ENCODE data around the gene SEC16A.

Gene SEC16A, protein sequence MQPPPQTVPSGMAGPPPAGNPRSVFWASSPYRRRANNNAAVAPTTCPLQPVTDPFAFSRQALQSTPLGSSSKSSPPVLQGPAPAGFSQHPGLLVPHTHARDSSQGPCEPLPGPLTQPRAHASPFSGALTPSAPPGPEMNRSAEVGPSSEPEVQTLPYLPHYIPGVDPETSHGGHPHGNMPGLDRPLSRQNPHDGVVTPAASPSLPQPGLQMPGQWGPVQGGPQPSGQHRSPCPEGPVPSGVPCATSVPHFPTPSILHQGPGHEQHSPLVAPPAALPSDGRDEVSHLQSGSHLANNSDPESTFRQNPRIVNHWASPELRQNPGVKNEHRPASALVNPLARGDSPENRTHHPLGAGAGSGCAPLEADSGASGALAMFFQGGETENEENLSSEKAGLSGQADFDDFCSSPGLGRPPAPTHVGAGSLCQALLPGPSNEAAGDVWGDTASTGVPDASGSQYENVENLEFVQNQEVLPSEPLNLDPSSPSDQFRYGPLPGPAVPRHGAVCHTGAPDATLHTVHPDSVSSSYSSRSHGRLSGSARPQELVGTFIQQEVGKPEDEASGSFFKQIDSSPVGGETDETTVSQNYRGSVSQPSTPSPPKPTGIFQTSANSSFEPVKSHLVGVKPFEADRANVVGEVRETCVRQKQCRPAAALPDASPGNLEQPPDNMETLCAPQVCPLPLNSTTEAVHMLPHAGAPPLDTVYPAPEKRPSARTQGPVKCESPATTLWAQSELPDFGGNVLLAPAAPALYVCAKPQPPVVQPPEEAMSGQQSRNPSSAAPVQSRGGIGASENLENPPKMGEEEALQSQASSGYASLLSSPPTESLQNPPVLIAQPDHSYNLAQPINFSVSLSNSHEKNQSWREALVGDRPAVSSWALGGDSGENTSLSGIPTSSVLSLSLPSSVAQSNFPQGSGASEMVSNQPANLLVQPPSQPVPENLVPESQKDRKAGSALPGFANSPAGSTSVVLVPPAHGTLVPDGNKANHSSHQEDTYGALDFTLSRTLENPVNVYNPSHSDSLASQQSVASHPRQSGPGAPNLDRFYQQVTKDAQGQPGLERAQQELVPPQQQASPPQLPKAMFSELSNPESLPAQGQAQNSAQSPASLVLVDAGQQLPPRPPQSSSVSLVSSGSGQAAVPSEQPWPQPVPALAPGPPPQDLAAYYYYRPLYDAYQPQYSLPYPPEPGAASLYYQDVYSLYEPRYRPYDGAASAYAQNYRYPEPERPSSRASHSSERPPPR (N-terminal part only)

DNA sequence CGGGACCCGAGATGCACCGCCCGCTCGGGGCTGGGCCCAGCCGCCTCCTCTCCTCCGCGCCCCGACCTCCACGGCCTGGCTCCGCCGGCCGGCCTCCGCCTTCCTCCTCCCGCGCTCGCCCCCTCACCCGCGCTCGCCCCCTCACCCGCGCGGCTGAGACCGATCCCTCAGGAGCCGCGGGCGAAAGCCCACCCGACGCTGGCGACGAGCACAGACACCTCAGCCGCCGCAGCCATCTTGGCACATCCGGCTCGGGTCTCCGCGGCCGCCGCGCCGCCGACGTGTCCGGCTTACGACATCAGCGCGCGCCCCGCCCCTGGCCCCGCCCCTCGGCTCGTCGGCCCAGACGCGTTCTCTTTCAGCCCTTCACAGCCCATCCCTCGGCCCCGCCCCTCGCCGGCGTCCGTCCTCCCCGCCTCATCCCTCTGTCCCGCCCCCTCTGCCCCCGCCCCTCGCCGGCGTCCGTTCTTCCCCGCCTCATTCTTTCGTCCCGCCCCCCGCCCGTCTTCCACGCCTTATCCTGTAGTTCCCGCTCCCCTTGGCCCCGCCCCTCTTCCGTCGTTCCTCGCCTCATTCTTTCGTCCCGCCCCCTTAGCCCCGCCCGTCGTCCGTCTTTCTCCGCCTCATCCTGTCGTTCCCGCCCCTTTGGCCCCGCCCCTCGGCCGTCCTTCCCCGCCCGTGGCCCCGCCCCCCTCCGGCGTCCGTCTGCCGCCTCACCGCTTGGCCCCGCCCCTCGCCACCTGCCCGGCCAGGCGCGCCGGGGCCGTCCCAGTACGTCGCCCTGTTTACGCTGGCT, at the start of gene SEC16A:
Gene SEC16A (minus strand): TSS at position 248 of the 796 bp plus-strand sequence. CDS start 5,425 bp downstream, outside the sequence.
- DNase-seq = peak; percentile 100

DNA sequence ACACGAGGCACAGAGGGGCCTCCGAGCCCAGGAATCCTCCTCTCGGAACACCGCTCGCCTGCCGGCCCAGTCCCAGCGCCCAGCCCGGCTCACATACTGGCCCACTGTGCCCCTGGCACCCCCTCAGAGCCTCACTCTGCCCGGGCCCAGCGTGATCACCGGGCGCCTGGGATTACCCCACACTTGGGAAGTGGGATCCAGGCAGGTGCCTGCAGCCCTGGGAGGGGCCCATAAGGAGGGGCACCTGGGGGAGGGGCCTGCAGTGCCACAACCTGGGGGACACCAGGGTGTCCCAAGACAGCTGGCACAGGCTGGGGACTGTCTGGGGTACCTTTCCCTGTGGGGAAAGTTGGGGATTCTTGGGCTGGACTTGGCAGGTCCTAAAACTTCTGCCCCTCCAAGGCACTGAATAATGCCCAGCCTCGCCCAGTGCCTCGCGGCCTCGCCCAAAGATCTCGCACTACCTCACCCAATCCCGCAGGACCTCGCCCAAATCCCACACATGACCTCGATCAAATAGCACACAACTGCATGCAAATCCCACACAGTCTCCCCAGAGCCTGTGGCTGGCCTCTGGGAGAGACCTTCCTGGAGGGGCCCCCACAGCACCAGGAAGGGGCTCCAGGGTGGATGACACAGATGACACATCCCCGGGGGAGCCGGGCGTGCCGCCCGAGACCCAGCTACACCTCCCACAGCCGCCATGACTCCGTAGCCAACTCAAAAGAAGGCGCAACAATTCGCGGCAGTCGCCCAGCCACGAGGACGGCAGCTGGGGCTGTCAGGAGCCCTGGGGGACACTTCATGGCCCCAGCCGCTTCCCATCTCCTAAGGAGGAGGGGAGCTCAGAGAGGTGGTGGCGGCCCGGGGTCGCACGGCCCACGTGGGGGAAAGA, 49.3 kb upstream of the SEC16A start:
- DNase-seq = no peak

DNA sequence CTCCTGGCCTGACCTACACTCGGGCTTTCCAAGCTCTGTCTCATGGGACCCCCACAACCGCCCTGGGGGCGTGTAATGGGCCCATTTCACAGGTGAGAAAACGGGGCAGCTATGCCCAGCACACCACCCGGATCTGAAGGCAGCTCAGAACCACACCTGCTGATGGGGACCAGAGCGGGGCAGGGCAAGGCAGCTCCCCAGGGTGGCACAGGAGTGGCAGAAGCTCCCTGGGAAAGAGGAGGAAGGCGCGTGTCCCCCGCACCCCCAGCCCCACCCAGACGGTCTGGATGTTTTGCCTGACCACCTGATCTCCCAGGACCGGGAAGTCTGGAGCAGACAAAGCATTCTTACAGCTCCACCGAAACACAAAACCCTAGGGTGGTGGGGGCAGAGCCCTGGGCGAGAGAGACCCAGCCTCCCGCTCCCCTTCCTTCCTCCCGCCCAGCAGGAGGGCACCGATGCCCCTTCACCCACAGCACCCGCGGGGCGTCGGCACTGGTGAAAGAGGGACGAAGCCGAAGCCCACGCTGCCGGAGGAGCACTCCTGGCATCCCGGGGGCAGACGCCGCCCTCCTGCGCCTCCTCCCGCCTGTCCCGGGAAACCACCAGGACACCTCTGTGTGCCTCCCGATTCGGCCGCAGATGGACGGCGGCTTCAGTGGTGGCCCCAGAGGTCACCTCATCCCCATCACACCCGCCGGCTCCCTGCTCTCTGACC, 48.5 kb upstream of the SEC16A start:
- DNase-seq = no peak

- DNase-seq = no peak
Measured at GRCh38 chr9:136530461-136531089, 47.7 kb upstream of the SEC16A start.

DNA sequence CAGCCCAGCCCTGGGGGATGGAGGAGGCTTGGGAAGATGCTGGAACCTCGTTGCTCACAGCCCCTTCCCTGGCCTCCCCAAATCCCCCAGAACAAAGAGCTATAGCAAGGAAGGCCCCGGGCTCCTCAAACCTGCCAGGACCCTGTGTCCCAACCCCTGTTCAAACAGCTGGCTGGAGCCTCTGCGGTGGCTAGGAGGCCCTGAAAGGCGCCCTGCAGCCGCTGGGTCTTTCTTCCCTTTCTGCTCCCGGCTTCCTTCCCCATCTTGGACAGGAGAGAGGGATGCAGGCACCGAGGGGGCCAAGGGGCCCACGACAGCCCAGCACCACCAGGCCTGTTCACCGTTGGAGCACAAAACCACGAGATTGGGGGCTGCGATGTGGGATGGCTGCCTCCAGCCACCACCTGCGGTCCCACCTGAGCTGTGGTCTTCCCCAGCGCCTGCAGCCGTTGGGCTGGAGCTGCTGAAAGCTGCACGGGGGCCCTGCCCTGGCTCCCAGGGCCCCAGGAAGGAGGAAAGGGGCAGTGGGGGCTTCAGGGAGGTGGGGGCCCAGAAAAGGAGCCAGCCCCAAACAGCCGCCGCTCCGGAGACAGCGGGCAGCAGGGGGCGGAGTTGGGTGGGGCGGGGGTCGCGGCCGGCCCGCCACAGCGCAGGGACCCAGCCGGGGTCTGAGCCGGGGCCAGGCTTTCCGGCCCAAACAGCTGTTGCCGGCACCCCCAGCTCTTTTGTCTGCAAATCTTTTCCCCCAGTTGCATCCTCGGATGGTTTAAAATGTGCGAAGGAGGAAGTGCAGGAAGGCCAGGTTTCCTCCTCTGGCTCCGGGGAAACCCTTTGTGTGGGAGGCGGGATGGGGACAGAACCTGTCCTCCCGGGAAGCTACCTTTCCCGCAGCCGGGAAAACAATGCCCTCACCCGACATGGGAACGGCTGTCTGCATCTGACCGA, 46.9 kb upstream of the SEC16A start:
- DNase-seq = no peak

- no peak for DNase-seq
Measured at GRCh38 chr9:136528716-136529341, 46.0 kb upstream of the SEC16A start.

GRCh38 chr9:136527721-136528710, 45.2 kb upstream of the SEC16A start:
- DNase-seq = peak; percentile 63

DNA sequence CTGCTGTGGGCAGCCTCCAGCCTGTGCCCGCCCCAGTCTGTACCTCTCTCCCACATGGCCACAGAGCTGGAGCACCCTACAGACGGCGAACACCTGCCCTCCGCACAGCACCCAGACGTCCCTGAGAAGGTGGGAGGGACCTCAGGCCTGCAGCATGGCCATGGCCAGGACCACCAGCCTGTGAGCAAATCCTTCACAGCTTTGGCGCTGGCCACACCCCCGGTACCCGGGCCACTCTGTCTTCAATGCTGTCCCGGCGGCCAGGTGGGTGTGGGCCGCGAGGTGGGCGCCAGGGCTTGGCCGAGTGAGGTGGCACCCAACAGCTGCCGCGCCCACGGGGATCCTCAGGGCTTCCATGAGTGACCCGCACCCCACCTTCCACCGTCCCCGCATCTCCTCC, 44.3 kb upstream of the SEC16A start:
- no peak for DNase-seq

DNA sequence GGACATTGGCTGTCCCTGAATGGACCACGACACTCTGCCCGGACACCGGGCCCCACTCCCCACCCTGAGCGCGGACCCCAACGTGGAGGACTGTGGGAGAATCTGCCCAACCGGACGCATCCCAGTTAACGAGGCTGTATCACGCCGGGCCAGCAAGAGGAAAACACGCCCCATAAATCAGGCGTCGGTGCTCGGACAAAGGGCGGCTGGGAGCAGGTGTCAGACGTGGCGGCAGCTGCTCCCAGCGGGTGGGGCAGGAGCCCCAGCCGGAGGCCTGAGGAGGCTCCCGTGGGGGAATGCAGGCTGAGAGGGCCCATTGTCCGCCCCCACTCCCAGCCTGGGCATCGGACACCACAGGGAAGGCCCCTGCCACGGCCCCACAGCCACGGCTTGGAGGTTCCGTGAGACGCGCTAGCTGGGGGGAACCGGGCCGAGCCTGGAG, 43.8 kb upstream of the SEC16A start:
- DNase-seq = peak; percentile 79

DNA sequence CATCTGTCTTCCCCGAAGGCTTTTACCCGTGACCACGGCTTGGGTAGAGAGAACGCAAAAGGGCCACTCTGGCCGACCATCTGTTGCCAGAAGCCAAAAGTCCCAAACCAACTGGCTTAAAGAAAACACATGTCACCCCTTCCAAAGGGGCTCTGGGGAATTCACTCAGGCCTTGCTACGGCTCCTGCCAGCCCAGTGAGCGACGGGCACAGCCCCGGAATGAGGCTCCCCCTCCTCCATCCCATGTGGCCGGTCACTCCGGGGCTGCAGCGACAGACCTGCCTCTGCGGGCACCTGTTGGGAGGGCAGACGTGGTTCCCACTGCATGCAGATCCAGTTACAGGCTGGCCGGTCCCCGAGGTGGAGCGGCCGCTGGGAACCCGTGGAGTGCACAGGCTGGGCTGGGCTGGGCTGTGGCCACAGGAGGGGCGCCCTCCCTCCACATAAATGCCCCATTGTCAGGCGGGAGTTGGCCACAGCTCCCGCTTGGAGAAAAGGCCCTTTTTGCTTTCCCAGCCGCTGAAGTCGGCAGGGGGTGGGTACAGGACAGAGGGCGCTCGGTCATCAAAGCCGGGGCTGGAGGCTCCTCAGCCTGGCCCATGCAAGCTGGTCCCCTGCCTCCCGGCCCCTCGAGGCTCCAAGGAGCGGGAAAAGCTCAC, 43.1 kb upstream of the SEC16A start:
- no peak for DNase-seq

DNA sequence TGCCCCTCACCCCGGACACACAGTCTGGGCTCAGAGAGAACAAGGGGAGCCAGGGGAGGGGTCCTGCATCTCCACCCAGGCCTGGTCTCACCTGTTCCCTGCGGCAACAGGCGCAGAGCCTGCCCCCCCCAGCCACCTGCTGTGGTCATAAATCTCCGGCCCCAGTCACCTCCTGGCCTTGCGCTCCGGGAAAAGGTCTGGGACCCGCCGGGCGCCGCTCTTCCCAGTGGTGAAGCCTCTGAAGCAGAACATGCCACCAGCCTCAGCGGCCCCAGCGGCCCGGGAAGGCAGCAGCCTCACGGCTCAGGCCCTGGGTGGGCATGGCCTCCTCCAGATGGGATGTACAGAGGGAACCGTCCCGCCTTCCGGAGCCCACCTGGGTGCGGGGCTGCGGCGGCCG, 42.4 kb upstream of the SEC16A start:
- no peak for DNase-seq

GRCh38 chr9:136522314-136523237, 39.7 kb upstream of the SEC16A start:
- DNase-seq = no peak

GRCh38 chr9:136521537-136521936, 38.7 kb upstream of the SEC16A start:
- DNase-seq = no peak

DNA sequence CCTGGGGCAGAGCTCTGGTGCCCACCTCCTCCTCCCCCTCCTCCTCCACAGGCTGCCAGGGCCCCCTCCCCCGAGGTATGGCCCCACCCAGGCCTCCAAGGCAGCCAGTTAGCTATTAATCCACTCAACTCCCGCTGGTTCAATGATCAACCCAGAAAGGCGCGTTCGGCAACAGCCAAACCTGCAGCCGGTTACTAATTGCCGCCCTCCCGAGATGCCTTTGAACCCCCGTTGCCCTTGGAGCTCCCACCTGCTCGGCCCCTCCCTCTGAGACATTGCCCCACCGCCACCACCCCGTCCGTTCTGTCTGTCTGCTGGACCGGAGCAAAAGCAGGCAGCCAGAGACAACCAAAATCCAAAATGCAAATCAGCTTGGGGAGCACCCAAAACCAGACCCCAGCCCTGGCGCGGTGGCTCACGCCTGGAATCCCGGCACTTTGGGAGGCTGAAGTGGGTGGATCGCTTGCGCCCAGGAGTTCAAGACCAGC, 37.3 kb upstream of the SEC16A start:
- DNase-seq = no peak
